Breast epithelium (tissue), 3 donors: ENCODE results near the gene RXRB.

Experiments used
- CTCF ChIP-seq, 3 donors: fragments of 450-650 bp; IDR thresholded peaks; one replicate each; pipeline ENCODE4 v1.5.1; 2016 to 2017; ENCODE audit warnings: antibody characterized with exemption in 3 of 3, mild to moderate bottlenecking in 3 of 3, moderate library complexity in 3 of 3
- POLR2A ChIP-seq: fragments of 450-650 bp; IDR thresholded peaks from one replicate; pipeline ENCODE4 v1.6.1; 2016; ENCODE audit warnings: antibody characterized with exemption, mild to moderate bottlenecking, moderate library complexity

- TF ChIP-seq CTCF (IDR thresholded peaks at IDR 0.05) = no peak
- no peak for TF ChIP-seq POLR2A
Observed at GRCh38 chr6:33192671-33193602, 7.5 kb downstream of the RXRB start.
